ENCODE measurements around the gene FRMD5.

The FRMD5 gene

DNA sequence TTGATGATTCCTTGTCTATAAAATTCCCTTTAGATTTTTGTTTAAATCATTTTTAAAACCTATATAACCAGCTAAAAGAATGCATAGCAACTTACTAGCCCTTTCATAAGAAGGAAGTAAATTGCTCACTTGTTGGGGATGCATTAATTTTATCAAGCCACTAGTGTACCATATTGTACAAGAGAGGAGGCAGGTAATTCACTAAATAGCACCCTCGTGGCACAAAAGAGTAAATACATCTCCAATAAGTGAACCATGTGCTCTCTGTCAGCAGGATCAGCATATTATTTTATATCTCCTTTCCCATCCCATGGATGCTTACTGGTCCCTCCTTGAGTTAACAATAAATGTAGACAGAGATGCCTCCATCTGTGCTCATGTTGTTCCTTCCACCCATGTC lies 34.3 kb downstream of the FRMD5 start:
- DNase-seq (ENCODE audit: low read depth, low spot score), result no peak

DNA sequence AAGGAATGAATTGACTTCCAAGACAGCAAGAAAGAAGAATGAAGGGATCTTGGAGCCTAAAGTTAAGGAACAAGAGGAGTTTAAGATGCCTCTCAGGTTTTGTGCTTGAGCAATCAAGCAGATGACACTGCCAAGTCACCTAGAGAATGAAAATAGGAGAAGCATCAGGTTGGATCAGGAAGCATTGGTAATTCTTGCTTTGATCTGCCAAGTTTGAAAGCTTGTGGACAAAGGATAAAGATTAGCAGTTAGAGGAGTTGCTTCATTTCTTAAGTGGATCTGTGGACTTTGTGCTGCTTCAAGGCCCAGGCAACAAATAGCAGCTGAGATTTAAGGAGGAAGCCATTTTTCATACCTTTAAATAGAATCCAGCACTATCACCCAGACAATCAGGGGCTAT lies 35.6 kb downstream of the FRMD5 start:
- DNase-seq (ENCODE audit: low read depth, low spot score), result no peak

DNA sequence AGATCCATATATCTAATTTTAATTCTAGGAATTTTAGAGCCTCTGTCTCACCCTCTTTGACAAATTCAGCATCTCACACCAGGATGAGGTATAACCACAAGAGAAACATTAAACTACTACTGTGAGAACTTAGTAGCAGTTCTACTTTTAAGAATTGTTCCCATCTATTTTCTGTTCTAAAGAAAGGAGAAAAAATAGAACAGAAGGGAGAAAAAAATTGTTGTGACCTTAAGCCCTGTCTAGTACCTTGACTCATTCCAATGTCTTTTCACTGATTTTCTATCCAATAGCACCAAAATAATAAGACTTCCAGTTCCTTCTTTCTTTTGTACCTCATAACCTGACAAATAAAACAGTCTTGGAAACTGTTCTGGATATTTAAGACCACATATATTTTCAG lies 37.0 kb downstream of the FRMD5 start:
- peak; percentile 37 for DNase-seq (ENCODE audit: low read depth, low spot score)

DNA sequence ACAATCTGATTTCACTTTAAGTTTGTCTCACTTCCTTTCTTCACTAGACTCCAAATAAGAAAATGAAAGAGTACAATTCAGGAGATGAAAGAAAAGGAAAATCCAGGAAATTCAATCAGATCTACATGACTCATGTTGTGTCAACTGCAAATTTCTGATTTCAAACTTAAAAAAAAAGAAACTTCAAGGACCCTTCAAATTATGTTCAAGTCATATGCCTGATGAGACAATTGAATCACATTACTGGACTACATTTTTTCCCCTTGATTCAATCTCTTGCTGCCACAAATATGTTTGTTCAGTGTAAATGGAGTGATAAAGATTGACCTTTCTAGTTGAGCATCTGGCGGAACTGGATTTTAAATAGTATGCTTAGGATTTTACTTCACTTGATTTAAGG lies 37.4 kb downstream of the FRMD5 start:
- DNase-seq (ENCODE audit: low read depth, low spot score), result peak; percentile 89

DNA sequence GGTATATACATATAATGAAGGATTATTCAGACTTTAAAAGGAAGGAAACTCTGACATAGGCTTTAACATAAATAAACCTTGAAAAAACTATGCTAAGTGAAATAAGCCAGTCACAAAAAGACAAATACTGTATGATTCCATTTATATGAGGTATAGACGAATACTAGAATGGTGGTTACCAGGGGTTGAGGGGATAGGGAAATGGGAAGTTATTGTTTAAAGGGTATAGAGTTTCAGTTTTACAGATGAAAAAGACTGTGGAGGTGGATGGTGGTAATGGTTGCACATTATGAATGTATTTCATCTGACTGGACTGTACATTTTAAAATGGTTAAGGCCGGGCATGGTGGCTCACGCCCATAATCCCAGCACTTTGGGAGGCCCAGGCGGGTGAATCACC lies 41.7 kb downstream of the FRMD5 start:
- no peak for DNase-seq (ENCODE audit: low read depth, low spot score)

DNA sequence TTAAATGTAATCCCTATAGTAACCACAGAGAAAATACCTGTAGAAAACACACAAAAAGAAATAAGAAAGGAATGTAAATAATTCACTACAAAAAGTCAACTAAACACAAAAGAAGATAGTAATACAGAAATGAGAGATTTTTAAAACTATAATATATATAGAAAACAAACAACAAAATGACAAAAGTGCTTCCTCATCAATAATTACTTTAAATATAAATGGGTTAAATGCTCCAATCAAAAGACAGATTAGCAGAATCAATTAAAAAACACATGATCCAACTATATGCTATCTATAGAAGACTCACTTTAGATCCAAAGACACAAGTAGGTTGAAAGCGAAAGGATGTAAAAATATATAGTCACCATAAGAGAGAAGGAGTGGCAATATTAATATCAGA lies 45.8 kb downstream of the FRMD5 start:
- no peak for DNase-seq (ENCODE audit: low read depth, low spot score)

DNA sequence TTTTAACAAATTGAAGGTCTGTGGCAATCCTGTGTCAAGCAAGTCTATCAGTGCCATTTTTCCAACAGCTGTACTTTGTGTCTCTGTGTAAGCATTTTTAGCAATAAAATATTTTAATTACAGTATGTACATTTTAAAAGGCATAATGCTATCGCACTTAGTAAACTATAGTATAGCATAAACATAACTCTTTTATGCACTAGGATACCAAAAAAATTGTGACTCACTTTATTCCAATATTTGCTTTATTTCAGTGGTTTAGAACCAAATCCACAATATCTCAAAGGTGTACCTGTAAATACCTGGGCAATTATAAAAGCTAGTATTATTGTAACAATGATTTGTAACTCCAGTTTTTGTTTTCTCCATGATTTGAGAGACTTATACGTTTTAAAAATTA lies 46.5 kb downstream of the FRMD5 start:
- DNase-seq (ENCODE audit: low read depth, low spot score), result no peak

DNA sequence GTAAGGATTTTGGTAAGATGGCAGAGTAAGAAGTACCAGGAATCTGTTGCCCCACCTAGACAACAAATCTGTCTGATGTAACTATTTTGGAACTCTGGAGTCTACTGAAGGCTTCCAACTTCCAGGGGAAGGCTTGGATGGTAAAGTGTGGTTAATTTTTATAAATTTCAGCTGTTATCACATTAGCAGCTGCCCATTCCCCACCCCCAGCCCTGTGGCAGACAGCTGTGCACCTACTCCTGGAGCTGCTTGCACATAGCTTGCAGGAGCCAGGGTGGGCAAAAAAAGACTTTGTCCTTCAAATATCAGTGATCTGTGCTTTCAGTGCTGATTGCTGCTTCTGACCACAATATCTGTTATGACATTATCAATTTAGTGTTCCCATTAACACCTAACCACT lies 47.4 kb downstream of the FRMD5 start:
- no peak for DNase-seq (ENCODE audit: low read depth, low spot score)

DNA sequence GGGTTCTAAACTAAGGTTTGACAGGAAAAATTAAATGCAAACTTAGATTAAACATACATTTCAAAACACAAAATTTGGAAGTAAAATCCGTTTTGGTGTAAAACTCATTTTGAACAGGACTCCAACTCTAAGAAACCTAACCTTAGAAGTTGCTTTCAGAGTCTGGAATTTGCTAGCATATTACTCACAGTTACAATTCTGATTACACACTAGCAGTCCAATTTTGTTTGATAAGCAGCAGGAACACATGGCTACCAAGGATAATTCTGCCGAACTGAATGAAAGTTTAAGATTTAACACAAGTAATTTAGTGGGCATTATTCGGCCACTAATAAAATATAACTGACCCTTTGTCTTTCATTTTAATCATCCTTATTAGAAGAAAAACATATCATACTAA lies 49.6 kb downstream of the FRMD5 start:
- DNase-seq (ENCODE audit: low read depth, low spot score), result no peak

DNA sequence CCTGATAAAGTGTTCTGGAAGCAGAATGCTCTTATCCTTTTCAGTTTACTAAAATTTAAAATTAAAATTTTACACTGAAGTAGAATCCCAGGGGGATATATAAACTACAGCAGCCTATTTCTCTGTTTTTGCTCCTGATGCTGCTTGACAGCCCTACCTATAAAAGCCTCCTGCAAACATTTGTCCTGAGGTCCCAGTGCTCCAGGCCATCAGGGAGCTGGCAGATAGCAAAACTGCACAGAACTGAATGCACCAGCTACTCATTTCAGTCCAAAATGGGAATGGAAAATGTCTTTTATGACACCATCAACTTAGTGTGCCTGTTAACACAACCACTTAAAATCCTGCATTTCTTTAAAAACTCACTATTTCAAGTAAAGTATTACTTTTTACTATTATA lies 50.1 kb downstream of the FRMD5 start:
- no peak for DNase-seq (ENCODE audit: low read depth, low spot score)

DNA sequence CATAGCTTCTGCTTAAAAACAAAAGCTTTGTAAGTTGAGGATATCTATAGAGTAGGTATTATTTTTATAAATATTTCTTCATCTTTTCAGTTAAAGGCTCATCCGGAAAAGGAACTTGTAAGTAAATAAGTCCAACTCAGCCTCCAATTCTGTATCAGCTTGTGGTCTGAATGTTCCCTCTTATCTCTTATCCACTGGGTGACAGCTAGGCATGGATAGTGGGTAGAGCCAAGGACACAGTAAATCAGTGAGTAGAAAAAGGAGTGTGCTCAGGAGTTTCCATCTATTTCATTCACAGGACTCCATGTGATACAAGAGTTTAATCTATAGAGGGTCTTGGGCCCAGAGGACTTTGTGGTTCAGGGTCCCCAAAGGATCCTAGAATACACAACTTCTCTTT lies 50.9 kb downstream of the FRMD5 start:
- peak; percentile 7 for DNase-seq (ENCODE audit: low read depth, low spot score)

DNA sequence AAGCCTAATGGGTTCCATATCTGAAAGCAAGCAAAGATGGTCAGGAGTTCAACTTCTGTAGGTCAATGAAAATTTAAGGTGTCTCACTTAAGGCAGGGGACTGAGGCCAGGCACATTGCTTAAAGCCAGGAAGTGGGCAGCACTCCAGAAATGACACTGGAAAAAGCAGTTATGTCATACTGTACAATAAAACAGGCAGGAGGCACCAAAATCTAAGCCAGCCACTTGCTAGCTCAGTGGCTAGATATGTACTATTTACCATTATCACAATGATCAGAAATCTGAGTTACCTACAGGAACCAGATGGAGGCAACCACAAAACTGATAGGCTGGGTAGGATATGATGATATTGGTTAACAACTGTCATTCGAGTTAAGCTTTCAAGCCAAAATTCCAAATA lies 57.3 kb downstream of the FRMD5 start:
- DNase-seq (ENCODE audit: low read depth, low spot score), result no peak

DNA sequence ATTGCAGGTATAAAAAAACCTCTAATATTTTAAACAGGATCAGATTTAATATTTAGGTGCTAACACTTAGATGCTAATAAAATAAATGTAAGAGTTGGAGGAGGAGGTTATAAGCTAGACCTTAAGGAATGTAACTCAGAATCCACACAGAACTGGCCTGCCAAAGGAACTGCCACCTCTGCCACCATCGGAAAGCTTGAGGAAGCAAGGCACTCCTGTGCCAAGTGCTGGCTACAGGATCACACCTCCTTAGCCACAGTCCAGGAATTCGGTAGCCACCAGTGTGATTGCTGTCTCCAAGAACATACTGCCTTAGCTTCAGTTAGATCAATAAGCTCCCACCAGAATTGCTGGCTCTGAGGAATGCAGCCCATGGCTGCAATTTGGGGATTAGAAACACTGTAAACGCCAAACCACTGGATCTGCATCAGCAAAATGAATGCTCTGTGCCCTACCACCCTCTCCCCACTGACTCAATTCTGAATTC lies 58.0 kb downstream of the FRMD5 start:
- peak; percentile 62 for DNase-seq (ENCODE audit: low read depth, low spot score)

DNA sequence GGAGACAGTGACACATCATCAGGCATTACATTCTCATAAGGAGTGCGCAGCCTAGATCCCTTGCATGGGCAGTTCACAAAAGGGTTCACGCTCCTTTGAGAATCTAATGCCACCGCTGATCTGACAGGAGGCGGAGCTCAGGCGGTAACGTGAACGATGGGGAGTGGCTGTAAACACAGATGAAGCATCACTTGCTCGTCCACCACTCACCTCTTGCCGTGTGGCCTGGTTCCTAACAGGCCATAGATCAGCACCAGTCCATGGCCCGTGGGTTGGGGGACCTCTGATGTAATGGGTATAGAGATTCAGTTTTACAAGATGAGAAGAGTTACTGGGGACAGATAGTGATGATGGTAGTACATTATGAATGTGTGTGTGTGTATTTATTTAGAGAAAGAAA lies 63.0 kb downstream of the FRMD5 start:
- no peak for DNase-seq (ENCODE audit: low read depth, low spot score)

DNA sequence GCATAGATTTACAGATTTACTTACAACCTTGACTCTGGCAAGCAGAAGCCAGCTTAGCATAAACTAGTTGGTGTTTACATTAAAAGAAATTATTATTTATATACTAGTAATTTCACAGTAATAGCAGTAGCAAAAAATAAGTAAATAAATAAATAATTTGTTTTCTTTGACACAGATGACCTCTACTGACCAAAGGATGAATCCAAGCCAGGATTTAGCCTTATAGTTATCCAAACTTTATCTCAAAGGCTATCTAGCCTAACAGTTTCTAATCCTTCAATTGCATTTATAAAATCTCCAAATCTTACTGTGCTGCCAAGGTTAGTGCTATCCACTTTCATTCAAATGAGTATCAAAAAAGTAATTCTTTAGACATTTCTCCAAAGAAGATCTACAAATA lies 64.3 kb downstream of the FRMD5 start:
- DNase-seq (ENCODE audit: low read depth, low spot score), result no peak

DNA sequence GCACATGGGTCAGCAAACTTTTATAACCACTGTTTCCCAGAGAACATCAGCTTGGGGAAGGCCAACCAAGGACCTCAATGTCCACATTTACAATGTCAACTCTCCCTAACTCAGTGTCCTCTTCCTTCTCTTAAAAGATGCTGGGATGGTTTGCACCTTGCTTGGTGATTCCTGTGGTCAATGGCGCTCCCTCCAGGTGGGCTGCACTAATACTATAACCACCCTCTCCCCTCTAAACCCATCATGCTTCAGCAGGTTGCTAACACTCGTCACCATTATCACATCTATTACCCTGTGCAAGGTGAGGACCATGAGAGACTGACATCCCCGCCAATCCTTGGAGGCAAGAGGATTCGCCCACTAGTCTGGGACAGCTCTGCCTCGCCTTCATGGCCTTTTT lies 65.2 kb downstream of the FRMD5 start:
- no peak for DNase-seq (ENCODE audit: low read depth, low spot score)

DNA sequence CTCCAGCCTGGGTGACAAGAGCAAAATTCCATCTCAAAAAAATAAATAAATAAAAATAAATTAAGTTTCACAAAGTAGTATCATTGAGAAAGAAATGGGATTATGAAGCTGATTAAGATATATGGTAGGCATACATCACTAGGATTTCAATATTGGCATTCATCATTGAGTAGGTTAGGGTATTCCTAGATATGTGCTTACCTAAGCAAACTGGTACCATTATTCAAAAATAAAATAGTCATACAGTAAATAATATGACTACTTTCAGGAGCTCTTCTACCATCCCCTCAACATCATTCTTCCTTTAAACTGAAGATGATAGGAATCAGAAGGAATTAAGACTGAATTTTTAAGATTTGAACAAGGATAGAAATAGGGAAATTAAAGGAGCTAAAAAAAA lies 66.6 kb downstream of the FRMD5 start:
- no peak for DNase-seq (ENCODE audit: low read depth, low spot score)

DNA sequence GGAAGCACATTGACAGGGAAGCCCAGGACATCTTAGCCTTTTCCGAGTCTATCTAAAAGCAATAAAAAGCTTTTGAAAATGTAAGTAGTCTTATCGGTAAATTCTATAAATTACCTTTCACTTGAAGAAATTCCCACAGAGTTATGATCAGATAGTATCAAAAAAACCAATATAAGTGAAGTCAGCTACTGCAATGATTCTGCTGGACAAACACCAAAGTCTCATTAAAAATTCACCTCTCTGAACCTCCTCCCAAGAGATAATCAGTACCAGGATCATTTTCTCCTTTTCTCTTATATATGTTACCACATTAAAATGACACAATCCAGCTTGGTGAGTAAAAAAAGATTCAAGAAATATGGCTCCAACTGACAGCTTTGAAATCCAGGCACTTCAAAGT lies 69.2 kb downstream of the FRMD5 start:
- no peak for DNase-seq (ENCODE audit: low read depth, low spot score)

DNA sequence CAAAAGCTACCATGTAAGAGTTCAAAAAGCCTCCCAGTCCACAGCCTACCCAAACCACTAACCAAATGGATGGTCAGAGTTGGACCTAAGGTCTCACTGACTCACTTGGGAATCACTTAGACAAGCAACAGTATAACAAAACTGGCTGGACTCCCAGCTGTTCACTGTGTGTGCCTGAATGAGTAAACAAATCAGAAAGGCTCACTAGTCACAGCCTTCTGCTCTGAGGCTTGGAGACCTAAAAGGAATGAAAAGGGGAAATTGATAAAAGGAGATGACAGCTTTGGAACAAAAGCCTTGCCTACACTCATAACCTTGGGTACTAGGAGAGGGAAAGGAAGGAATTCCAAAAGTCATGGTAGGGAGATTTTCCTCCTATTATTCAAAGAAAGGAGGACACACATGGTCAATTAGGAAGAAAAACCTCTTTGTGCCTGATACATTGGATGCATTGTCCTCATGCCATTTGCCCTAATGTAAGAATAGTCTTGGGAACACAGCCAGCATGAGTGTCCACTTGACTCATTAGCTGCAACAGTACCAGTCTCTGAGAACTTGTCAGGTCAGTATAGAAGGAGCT lies 92.3 kb downstream of the FRMD5 start:
- DNase-seq (ENCODE audit: low read depth, low spot score), result peak; percentile 97

DNA sequence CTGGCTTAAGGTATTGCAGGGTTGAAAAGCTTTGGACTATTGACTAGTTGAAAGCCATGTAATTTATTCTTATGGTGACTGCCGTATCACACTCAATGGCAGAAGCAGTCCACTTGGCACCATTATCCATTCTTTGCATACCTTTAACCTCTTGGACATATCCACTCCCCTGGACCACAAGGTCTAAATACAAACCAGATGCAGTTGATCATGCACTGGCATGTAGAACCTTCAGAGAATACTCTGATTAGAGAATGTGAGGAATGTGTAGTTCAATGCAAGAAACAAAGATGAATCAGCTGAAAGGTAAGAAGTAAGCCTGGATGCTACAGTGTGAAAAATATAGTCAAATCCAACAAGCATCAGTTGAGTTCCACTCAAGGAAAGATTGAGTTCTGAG lies 93.1 kb downstream of the FRMD5 start:
- DNase-seq (ENCODE audit: low read depth, low spot score), result peak; percentile 90

DNA sequence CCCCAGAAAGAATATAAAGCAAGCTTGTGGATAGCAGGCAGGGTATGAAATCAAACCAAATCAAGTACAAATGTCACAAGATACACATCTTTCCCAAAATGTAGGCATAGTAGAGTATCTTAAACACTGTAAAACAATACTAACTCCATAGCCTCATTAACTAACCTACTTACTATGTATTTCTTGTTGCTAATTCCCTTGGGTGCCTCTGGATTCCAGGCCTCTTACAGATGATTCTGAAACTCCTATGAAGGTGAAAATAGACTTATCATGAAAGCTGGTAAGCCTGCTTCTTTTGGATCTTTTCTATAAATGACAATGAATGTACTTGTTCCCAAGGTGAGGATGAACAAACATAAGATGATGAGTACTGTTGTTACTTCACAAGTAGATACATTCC lies 93.8 kb downstream of the FRMD5 start:
- DNase-seq (ENCODE audit: low read depth, low spot score), result peak; percentile 58

DNA sequence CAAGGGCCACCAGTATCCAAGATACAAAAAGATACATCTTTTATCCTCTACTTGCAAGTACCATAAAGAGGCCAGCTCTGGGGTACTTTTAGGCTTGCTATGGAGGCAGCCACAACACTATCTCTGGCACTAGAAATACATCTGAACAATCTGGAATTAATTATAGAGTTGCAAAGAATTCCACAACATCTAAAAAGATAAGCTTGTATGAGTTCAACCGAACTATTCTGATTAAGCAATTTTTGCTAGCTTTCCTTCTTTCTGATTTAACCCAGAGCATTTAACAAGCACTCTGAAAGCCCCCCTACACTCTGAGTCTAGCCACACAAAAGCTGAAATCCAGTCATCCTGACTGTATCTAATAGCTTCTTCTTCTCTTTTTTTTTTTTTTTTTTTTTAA lies 95.4 kb downstream of the FRMD5 start:
- DNase-seq (ENCODE audit: low read depth, low spot score), result no peak

DNA sequence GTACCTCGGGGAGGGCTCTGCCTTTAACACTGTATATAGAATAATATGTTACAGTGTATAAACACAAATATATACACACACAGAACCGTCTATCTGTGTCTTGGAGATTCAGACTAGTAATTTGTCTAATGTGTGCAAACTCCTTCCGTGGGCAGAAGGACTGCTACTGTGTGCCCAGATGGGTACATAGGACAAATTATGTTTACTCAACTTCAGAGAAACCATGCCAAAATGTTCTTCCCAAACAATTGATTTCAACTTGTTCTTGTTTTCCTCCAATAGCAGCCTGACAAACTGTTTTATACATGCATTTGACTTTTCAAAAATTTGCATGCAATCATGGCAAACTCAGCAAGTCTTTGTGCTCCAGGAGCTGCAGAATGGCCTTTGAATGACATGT lies 97.5 kb downstream of the FRMD5 start:
- no peak for DNase-seq (ENCODE audit: low read depth, low spot score)

DNA sequence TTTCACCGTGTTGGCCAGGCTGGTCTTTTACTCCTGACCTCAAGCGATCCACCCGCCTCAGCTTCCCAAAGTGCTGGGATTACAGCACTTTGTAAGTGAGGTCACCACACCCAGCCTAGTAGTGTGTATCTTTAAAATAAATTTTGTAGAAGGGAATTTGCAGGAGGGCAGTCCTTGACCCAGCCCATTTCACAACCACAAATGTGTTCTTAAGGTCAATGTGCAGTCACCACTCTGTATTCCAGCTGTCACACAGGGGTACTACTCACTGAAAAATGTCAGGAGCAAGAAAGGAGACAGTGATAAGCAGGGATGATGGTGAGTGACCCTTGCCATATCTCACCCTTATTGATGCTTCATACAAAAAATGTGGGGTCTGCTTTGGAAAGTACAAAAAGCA lies 98.5 kb downstream of the FRMD5 start:
- no peak for DNase-seq (ENCODE audit: low read depth, low spot score)
